ENCODE data around the gene SSTR4.

Gene SSTR4

GRCh38 chr20:23028392-23028791, 6.7 kb upstream of the SSTR4 start:
- no peak overlapping the region for H3K4me3 ChIP-seq
- TF ChIP-seq CTCF (IDR thresholded peaks at IDR 0.05): no peak
- no peak overlapping the region for H3K27ac ChIP-seq
- no peaks in the 10 kb centered on the region for H3K27me3 ChIP-seq
- H3K36me3 ChIP-seq: no peaks in the 10 kb centered on the region
- H3K9me3 ChIP-seq: no peaks in the 10 kb centered on the region
- no peaks in the 10 kb centered on the region for H3K4me1 ChIP-seq
- intact Hi-C loops (cut with DNase I; ENCODE audit: low total_unique reads): no loop called here
- no peak for DNase-seq

DNA sequence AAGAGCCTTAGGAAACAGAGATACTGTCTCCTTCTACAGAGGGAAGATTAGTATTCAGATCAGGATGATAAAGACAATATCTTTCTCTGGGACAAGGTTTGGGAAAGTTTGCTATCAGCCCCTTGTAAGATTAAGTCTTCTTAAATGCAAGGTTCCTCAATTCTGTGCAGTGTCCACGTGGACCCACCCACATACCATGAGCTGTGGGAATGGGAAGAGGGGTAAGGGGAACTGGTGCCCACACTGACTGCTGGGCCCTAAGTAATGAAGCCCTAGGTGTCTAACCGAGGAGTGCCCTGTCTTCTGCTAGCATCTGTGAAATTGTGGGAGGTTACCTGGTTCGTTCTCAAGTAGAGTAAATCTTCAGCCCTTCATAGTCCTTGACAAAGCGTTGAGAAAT, 5.8 kb upstream of the SSTR4 start:
- Histone ChIP-seq H3K9me3 (no peaks in the 10 kb centered on the region), H3K36me3 (no peaks in the 10 kb centered on the region), H3K4me3 (no peak overlapping the region), H3K27ac (no peak overlapping the region), H3K4me1 (no peaks in the 10 kb centered on the region), H3K27me3 (no peaks in the 10 kb centered on the region)
- no peak for TF ChIP-seq CTCF (IDR thresholded peaks at IDR 0.05)
- no peak for DNase-seq
- intact Hi-C loops (cut with DNase I; ENCODE audit: low total_unique reads): no loop called here

- H3K4me3 ChIP-seq: no peak overlapping the region
- H3K27me3 ChIP-seq: peaks cover 0 to 19% of the 10 kb centered on the region in 2 donors
- no peak overlapping the region for H3K27ac ChIP-seq
- intact Hi-C loops (cut with DNase I; ENCODE audit: low total_unique reads): no loop called here
- H3K9me3 ChIP-seq: no peaks in the 10 kb centered on the region
- H3K36me3 ChIP-seq: no peaks in the 10 kb centered on the region
- no peak for TF ChIP-seq CTCF (IDR thresholded peaks at IDR 0.05)
- peaks cover 0 to 8% (median 5%) of the 10 kb centered on the region in 4 donors for H3K4me1 ChIP-seq
- no peak for DNase-seq
Observed at GRCh38 chr20:23031346-23031745, 3.8 kb upstream of the SSTR4 start.

DNA sequence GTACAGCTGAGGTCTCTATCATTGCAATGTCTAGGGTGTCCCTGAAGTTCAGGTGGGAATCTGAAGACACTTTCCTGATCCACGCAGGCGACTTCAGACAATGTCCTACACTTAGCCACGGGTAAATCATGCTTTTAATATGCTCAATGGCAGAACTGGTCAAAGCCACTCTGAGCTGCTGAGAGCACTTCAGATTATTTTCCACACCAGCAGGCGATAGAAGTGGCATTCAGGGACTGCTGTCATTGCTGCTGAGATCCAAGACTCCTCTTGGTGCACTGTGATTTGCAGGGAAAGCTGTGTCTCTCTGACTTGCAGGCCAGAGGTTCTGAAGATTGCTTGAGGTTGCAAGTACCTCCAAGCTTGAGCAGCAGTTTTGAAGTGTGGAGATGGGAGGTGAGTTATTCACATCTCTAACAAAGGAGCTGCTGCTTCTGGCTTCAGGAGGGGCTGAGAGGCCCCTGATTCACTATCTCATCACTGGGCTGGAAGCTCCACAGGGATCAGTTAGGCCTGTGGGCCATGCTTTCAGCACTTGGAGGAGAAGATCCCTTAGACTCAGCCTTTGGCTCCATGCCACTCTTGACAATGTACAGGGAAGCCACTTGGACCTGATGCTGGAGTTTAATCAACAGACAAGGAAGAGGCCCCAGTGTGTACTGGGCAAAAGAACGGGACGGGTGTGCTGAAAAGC, 2.9 kb upstream of the SSTR4 start:
- no peak overlapping the region for H3K27ac ChIP-seq
- no peak overlapping the region for H3K4me3 ChIP-seq
- no peak for TF ChIP-seq CTCF (IDR thresholded peaks at IDR 0.05)
- no peak for DNase-seq
- peaks cover 0 to 8% (median 5%) of the 10 kb centered on the region in 4 donors for H3K4me1 ChIP-seq
- H3K36me3 ChIP-seq: no peaks in the 10 kb centered on the region
- H3K27me3 ChIP-seq: peaks cover 0 to 26% of the 10 kb centered on the region in 2 donors
- intact Hi-C loops (cut with DNase I; ENCODE audit: low total_unique reads): no loop called here
- H3K9me3 ChIP-seq: no peaks in the 10 kb centered on the region

DNA sequence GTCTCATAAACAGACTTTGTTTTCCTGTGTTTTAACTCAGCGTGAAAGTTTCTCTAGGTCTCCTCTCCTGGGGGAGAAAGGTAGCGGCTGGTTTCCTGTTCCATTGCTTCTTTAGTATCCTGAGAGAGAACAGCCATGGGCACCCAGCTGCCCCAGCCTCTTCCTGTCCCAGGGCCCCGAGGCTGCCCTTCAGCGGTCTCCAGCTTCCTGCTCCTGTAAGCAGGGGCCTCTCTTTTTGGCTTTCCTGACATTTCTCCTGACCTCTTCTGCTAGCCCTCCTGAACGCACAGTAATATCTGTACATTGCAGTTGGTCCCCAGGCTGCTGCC, 2.4 kb upstream of the SSTR4 start:
- Histone ChIP-seq H3K4me1 (peaks cover 0 to 8% (median 5%) of the 10 kb centered on the region in 4 donors), H3K27me3 (peaks cover 0 to 26% of the 10 kb centered on the region in 2 donors), H3K4me3 (no peak overlapping the region), H3K9me3 (no peaks in the 10 kb centered on the region), H3K27ac (no peak overlapping the region), H3K36me3 (no peaks in the 10 kb centered on the region)
- no peak for TF ChIP-seq CTCF (IDR thresholded peaks at IDR 0.05)
- intact Hi-C loops (cut with DNase I; ENCODE audit: low total_unique reads): no loop called here
- DNase-seq: no peak

DNA sequence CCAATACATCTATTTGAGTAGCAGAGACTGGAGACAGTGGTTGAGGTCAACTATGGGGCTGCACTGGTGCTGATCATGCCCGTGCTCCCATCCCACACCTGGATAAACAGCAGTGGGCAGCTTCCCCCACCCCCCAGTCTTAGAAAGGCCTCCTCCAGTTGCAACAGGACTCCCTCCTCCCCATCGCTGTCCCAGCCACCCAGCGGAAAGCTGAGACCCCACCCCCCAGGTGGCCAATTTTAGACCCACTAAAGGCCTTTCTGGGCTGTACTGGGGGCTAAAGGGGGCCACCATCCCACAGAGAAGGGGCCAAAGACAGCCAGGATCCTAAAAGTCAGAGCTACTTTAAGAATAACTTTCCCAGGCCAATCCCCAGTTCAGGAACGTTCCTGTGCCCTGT, 1.2 kb upstream of the SSTR4 start:
- no peaks in the 10 kb centered on the region for H3K9me3 ChIP-seq
- intact Hi-C loops (cut with DNase I; ENCODE audit: low total_unique reads): no loop called here
- H3K27me3 ChIP-seq: peaks cover 0 to 26% of the 10 kb centered on the region in 2 donors
- no peak for DNase-seq
- no peak overlapping the region for H3K27ac ChIP-seq
- H3K4me3 ChIP-seq: no peak overlapping the region
- peaks cover 0 to 8% (median 5%) of the 10 kb centered on the region in 4 donors for H3K4me1 ChIP-seq
- TF ChIP-seq CTCF (IDR thresholded peaks at IDR 0.05): no peak
- H3K36me3 ChIP-seq: no peaks in the 10 kb centered on the region
